Fibroblast of skin of right quadriceps (primary cell): Measurements from ENCODE around the gene SLC27A6.
A peak's percentile ranks its signal among the peaks of the same experiment; 100 is the strongest.
"Not testable (repeated sequence)": the region's sequence is repeated elsewhere in the genome, so short reads cannot be mapped to it uniquely, and the experiment has no call there.

Experiments used
- DNase-seq: peaks from one replicate; pipeline ENCODE4 v3.0.0-alpha.2; 2013

Gene SLC27A6

DNA sequence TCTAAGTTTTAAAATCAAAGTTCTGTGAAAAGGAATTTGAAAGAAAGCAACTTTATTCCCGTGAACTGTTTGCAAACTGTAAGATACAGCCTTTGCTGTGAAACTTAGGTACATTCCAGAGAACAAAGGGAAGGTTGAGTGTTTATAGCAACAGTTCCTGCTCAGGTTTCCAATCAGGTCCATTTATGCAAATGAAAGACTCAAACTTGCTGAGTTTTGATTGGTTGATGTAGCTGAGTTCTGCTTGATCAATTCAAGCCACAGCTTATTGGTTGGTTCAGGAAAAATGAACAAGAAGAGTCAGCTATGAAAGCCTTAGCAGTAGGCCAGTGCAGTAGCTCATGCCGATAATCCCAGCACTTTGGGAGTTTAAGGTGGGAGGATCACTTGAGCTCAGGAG is 37.9 kb downstream of the SLC27A6 start:
- DNase-seq: no peak

- no peak for DNase-seq
These were observed 48.9 kb downstream of the SLC27A6 start for GRCh38 chr5:129014185-129014584.

GRCh38 chr5:129018837-129019236 is 53.5 kb downstream of the SLC27A6 start:
- no peak for DNase-seq

DNA sequence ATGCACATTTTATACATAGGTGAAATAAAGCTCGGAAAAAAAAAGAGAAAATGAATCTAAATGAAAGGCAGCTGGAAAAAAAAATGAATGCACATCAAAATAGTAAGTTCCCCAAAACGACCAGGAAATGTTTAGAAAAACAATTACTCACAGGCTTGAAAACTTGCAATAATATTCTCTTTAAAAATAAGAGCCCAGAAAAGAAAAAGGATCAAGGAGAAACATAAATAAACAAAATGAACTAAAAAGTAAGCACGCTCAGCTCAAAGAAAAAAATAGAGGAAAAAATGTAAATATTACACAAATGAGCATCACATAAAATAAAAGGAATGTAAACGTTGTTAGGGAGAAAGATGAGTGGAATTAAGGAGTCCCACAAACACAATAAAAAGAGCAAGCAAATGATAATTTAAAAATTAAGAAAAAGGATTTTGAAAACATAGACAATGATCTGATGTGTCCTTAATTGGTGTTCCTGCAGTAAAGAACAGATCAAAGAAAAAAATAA is 54.2 kb downstream of the SLC27A6 start:
- DNase-seq: no peak

DNA sequence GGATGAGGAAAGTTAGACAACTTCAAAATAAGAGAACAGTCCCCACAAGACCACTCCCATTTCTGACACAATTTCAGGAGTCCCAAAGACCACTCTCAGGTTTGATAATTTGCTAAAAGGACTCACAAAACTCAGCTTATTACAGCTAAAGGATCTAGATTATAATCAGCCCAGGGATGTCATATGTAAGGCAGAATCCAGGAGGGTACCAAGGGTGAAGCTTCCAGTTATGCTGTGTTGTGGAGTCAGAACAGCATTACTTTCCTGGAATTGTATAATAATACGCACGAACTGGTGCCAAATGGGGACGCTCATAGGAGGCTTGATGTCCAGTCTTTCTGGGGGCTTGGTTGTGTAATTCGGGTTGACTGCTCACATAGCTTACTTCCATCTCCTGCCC is 55.4 kb downstream of the SLC27A6 start:
- no peak for DNase-seq

DNA sequence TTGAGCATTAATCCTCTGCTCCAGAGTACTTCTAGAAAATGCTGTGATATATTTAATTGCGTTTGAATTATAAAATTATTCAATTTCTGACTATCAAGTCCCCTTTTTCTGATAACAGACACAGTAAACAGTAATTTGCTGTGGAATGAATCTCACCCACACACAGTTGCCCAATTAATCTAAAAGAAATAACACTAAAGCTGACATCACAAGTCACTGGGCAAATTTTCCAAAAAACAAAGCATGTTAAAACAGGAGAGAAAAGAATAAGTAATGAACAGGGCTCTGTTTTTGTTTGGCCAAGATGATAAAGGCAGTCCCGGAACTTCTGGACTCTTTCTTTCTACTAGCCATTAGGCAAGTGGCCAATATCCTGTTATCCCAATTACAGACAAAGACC is 56.5 kb downstream of the SLC27A6 start:
- no peak for DNase-seq

- no peak for DNase-seq
These were observed 57.3 kb downstream of the SLC27A6 start for GRCh38 chr5:129022599-129022998.

DNA sequence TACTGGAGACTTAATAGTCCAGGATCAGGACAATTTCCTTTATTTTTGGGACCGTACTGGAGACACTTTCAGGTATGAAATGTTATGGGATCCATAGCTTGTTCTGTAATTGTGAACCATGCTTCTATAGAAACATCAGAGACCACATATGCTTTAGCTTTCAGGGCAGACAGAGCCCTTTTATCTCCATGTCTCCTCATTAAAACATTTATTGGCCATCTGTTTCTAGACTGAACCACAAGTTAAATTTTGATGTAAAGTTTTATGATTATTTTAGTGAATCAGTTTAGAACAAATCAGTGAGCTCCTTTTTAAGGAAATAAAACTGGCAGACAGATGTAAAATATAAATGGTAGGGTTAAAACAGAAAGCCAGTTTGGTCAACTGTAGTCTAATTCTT is 62.0 kb downstream of the SLC27A6 start:
- no peak for DNase-seq

GRCh38 chr5:129031886-129032683 is 66.8 kb downstream of the SLC27A6 start:
- DNase-seq: no peak

- not testable (repeated sequence) for DNase-seq
These were observed 71.0 kb downstream of the SLC27A6 start for GRCh38 chr5:129036257-129036656.

GRCh38 chr5:129041196-129041881 is 76.1 kb downstream of the SLC27A6 start:
- no peak for DNase-seq

- no peak for DNase-seq
These were observed 77.0 kb downstream of the SLC27A6 start for GRCh38 chr5:129042306-129042705.

DNA sequence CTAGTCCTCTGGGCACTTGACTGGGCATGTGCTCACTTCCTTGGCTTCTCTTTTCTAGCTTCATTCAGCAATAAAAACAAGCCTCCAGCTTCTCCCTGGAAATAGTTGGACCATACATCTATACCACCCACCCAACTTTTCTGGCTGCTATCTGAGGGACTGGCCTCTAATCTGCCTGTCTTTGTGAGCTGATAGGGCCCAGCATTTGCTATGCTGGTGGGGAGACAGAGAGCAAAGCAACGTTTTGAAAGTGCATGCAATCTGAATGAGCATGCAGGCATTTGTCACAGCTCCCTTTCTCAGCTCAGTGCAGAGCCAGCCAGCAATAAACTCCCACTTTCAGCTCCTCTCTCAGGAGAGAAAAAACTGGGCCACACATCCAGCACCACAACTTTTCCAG is 78.6 kb downstream of the SLC27A6 start:
- no peak for DNase-seq

DNA sequence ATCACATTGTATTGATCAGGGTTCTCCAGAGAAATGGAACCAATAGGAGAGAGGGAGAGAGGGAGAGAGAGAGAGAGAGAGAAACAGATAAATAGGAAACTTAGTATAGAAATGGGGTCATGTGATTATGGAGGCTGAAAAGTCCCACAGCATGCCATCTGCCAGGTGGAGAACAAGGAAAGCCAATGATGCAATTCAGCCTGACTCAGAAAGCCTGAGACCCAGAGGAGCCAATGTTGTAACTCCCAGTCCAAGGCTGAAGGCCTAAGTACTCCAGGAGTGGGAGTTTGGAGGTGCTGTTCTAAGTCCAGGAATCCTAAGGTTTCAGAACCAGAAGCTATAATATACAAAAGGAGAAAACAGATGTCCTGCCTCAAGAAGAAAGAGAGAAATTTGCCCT is 80.9 kb downstream of the SLC27A6 start:
- no peak for DNase-seq

GRCh38 chr5:129048509-129048908 is 83.2 kb downstream of the SLC27A6 start:
- DNase-seq: no peak

DNA sequence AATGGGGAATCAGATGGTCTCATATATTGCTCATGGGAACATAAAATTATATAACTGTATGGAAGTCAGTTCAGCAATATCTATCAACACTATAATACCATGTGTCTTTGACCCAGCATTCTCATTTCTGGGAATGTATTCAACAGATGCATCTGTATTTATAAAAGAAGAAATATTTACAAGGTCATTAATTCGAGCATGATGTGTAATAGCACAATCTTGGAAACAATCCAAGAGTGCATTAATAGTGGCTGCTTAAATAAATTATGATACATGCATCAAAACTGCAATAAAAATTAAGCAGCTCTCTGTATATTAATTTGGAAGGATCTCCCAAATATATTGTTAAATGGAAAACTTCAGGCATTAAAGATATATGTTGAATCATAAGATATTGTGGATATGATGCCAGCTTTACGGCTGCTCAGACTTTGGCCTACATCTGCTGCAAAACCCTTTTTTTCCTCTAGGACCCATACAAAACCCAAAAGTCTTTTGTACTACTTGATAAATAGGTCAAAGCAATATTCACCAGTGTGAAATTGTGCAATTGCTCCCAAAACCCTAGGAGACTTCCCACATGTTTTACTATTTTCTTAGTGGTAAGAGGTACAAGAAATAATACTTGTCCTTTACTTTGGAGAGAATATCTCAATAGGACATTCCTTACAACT is 84.0 kb downstream of the SLC27A6 start:
- DNase-seq: no peak

DNA sequence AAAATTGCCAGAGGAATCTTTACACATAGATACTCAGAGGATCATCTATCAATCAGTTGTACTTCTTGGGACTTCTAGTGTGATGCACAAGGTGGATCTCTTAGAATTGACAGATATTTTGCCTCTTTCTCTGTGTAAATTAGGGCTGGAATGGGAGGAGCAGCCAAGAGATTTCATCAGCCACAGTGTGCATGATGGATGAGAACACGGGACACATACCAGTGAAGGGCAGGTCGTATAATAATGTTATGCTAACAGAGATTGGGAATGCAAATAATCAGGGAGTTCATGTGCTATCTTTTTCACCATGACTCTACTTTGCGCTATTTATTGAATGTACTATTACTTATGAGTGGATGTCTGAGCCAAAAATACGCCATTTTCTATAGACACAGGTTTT is 86.0 kb downstream of the SLC27A6 start:
- DNase-seq: no peak

DNA sequence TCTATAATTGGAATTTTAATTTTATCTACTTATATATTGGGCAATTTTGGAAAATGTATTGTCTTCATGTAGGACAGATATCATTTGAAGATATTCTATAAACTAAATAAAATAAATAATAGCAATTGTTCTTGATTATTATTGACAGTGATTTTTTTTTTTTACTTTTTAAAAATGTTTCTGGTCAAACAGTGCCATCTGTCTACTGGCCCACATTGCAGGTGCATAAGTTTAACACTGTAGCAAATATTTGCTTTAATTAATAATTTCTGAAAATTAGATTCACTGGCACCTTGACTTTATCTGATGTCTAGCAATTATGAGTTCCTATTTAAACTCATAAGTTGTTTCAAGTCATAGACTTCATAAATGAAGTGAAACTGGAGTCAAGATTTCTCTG is 88.2 kb downstream of the SLC27A6 start:
- DNase-seq: no peak

GRCh38 chr5:129057329-129057728 is 92.0 kb downstream of the SLC27A6 start:
- DNase-seq: no peak

- no peak for DNase-seq
These were observed 96.6 kb downstream of the SLC27A6 start for GRCh38 chr5:129061849-129062248.

- DNase-seq: peak; percentile 10
These were observed 98.3 kb downstream of the SLC27A6 start for GRCh38 chr5:129063483-129064113.

DNA sequence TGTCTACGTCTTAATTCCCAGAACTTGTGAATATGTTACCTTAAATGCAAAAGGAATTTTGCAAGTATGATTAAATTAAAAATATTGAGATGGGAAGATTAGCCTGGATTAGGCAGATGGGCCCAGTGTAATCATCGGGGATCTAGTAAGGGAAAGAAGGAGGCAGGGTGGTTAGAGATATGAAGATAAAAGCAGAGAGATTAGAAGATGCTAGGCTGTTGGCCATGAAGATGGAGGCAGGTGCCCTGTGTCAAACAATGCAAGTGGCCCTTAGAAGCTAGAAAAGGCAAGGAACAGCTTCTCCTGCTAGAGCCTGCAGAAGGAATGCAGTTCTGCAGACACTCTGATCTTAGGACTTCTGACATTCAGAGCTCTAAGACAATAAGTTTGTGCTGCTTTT is 100.4 kb downstream of the SLC27A6 start:
- no peak for DNase-seq

GRCh38 chr5:129067745-129068144 is 102.5 kb downstream of the SLC27A6 start:
- DNase-seq: no peak
